GM12878 (cell line): ENCODE results near the gene IFNB1. TPM values are rescaled to one million over a fixed set of nuclear protein-coding genes. Genes with fewer than 3 reads are reported as not detected.

Experiments used
- ATAC-seq: fragments of 200-7000 bp; cut with Tn5 transposase; 3 replicates; pipeline ENCODE4 v1.9.1; 2020; ENCODE audit warnings: mild to moderate bottlenecking, moderate library complexity
- Bru-seq: library from RNA; stranded (reverse); fragments of 400-500 nt; gene quantifications from one replicate; lab custom pipeline; 2021; lab: Mats Ljungman, UMichigan
- BruChase-seq, 2 experiments: library from RNA; stranded (reverse); fragments of 400-500 nt; gene quantifications; one replicate each; lab custom pipeline; 2021; lab: Mats Ljungman, UMichigan
- BruUV-seq: library from RNA; stranded (reverse); fragments of 400-500 nt; replicated peaks from 2 replicates; lab custom pipeline; 2021; lab: Mats Ljungman, UMichigan
- CTCF ChIA-PET: fragments of 300-600 bp; sonication (Branson Sonifier 250); formaldehyde crosslinking; extraction: SDS; loops from one replicate; lab custom pipeline; 2021; ENCODE audit warnings: inconsistent platforms; lab: Yijun Ruan, JAX
- POLR2A ChIA-PET: fragments of 350-600 bp; formaldehyde crosslinking; extraction: SDS; loops from one replicate; lab custom pipeline; 2021; ENCODE audit warnings: inconsistent platforms; lab: Charles Lee
- RAD21 ChIA-PET: fragments of 300-600 bp; sonication (Branson Sonifier 250); formaldehyde crosslinking; loops from one replicate; lab custom pipeline; 2023; ENCODE audit warnings: antibody characterized with exemption; ENCODE audit not compliant: unreplicated experiment; lab: Charles Lee
- SMC1A ChIA-PET: fragments of 300-600 bp; sonication (Branson Sonifier 250); formaldehyde crosslinking; loops from one replicate; lab custom pipeline; 2023; ENCODE audit not compliant: unreplicated experiment, uncharacterized antibody; lab: Charles Lee
- DNase-seq: peaks from one replicate; pipeline ENCODE4 v3.0.0-alpha.2; 2011; ENCODE audit warnings: low read depth, low spot score
- FAIRE-seq: peaks from 3 replicates; lab custom pipeline; 2011; peaks lifted over from hg19 to GRCh38; lab: Jason Lieb, UNC
- H2AFZ ChIP-seq: 2 replicates; pipeline ENCODE4 v1.6.0; 2011; ENCODE audit warnings: low read depth, low read length, control low read depth; ENCODE audit not compliant: control insufficient read depth
- H3K27ac ChIP-seq: 2 replicates; pipeline ENCODE4 v1.5.1; 2011; ENCODE audit warnings: control low read depth; ENCODE audit not compliant: control insufficient read depth, insufficient read depth
- H3K27me3 ChIP-seq, 2 experiments: replicated peaks in 1 of 2; 2 replicates each; pipeline versions ENCODE4 v1.6.0 to v1.6.1; 2011; ENCODE audit warnings: low read length in 1 of 2; ENCODE audit not compliant: control insufficient read depth in 2 of 2, insufficient read depth in 2 of 2
- H3K36me3 ChIP-seq, 2 experiments: 2 replicates each; pipeline ENCODE4 v1.5.1; 2011; ENCODE audit warnings: low read length in 1 of 2; ENCODE audit not compliant: control insufficient read depth in 2 of 2, insufficient read depth in 2 of 2
- H3K4me1 ChIP-seq: 2 replicates; pipeline ENCODE4 v1.6.1; 2011; ENCODE audit warnings: mild to moderate bottlenecking, low read length, moderate library complexity, mixed read lengths; ENCODE audit not compliant: control insufficient read depth, insufficient read depth
- H3K4me2 ChIP-seq: 2 replicates; pipeline ENCODE4 v1.6.0; 2011; ENCODE audit warnings: control low read depth; ENCODE audit not compliant: control insufficient read depth, insufficient read depth
- H3K4me3 ChIP-seq: fragments of 200-600 bp; sonication (generic); 2 replicates; pipeline ENCODE4 v1.5.1; 2016
- H3K79me2 ChIP-seq: 2 replicates; pipeline ENCODE4 v1.6.0; 2011; ENCODE audit warnings: low read length; ENCODE audit not compliant: control insufficient read depth, insufficient read depth
- H3K9ac ChIP-seq: 2 replicates; pipeline ENCODE4 v1.8.0; 2011; ENCODE audit warnings: low read length, control low read depth, mixed read lengths; ENCODE audit not compliant: control insufficient read depth, insufficient read depth
- H3K9me3 ChIP-seq: replicated peaks from 3 replicates; pipeline ENCODE4 v1.5.1; 2011; ENCODE audit warnings: mild to moderate bottlenecking, low read length; ENCODE audit not compliant: control insufficient read depth, insufficient read depth
- H4K20me1 ChIP-seq: 2 replicates; pipeline ENCODE4 v1.6.0; 2011; ENCODE audit not compliant: control insufficient read depth, insufficient read depth
- NFYA ChIP-seq: IDR thresholded peaks from 2 replicates; pipeline ENCODE4 v1.6.1; 2011; ENCODE audit warnings: low read depth, mild to moderate bottlenecking, low read length, improper control_type of control experiment, borderline replicate concordance
- SPI1 ChIP-seq: IDR thresholded peaks from 2 replicates; pipeline ENCODE4 v1.6.1; 2011; ENCODE audit warnings: low read depth, mild to moderate bottlenecking, low read length, moderate library complexity, borderline replicate concordance; ENCODE audit not compliant: insufficient read depth
- SUZ12 ChIP-seq: fragments of 200-600 bp; sonication (generic); IDR thresholded peaks from one replicate; pipeline ENCODE4 v1.6.1; 2018; ENCODE audit warnings: antibody characterized with exemption, mild to moderate bottlenecking; ENCODE audit not compliant: unreplicated experiment
- WGBS: methylation state at CpG from one replicate; pipeline ENCODE4 v1.1.6; 2016; ENCODE audit warnings: low lambda C conversion rate; ENCODE audit not compliant: insufficient replicate concordance, insufficient coverage; ENCODE audit errors: missing lambda C conversion rate; 5-methylcytosine and 5-hydroxymethylcytosine counted together
- in situ Hi-C: fragments of 300-500 bp; cut with MboI; formaldehyde crosslinking; loops from 9 replicates; pipeline ENCODE4 v1.14.3; 2018; ENCODE audit warnings: mixed read lengths
- intact Hi-C: fragments of 100-400 bp; cut with micrococcal nuclease; formaldehyde crosslinking; loops from one replicate; pipeline ENCODE4 v1.14.2; 2022; ENCODE audit not compliant: unreplicated experiment
- long read RNA-seq, 2 experiments: library from polyadenylated mRNA; unstranded; transcript quantifications; one replicate each; pipeline ENCODE4 v2.0.0, GENCODE V29; 2019 to 2020
- polyA minus RNA-seq, 3 experiments: library from RNA; depleted of rRNA, polyadenylated mRNA; stranded (reverse); fragments of >200 nt; gene quantifications; 2 replicates each; pipeline ENCODE4 v1.2.3, GENCODE V29; 2011
- polyA plus RNA-seq, 11 experiments: library from polyadenylated mRNA; depleted of rRNA in 4 of 11; unstranded in 6 of 11; stranded (reverse) in 5 of 11; fragments of >200 nt; fragmentation: Nextera tagmentation in 4 of 11; fragmentation: Illumina TruSeq in 1 of 11; extraction: Ambion mirVana in 4 of 11; extraction: Trizol in 1 of 11; gene quantifications; 1 replicate in 1 of 11; 2 replicates in 10 of 11; pipeline versions ENCODE4 v1.2.1 to v1.2.3, GENCODE V29; 2011 to 2016; ENCODE audit warnings: inconsistent platforms in 2 of 11, missing spikeins in 2 of 11, low read depth in 1 of 11
- total RNA-seq, 4 experiments: library from RNA; depleted of rRNA in 3 of 4; stranded (reverse); fragments of >200 nt in 3 of 4; fragmentation: Illumina TruSeq in 1 of 4; extraction: Trizol in 1 of 4; gene quantifications; 2 replicates each; pipeline versions ENCODE4 v1.2.1 to v1.2.3, GENCODE V29; 2013 to 2021
- TF ChIP-seq, protein P1 (sequence below): fragments of 450-650 bp; IDR thresholded peaks from 2 replicates; pipeline ENCODE4 v1.6.1; 2017; ENCODE audit warnings: mild to moderate bottlenecking, moderate library complexity

Gene IFNB1
- total RNA-seq (2013; cell fraction: nucleolus; rRNA removed), result 0.69 TPM in 1 of 2 replicates, not detected in the other
- total RNA-seq (2014; rRNA removed) (not detected in 2 replicates), total RNA-seq (2014; rRNA removed; fragmentation: Illumina TruSeq; extraction: Trizol) (0.18 TPM in 1 of 2 replicates, not detected in the other), total RNA-seq (2021) (not detected in 2 replicates), polyA plus RNA-seq (2011; rRNA removed) (not detected in 2 replicates), polyA plus RNA-seq (2014; fragmentation: Illumina TruSeq; extraction: Trizol) (not detected in 2 replicates), polyA plus RNA-seq (2014; fragmentation: Nextera tagmentation; extraction: Ambion mirVana) (not detected), polyA plus RNA-seq (2014; rRNA removed) (not detected in 2 replicates), polyA plus RNA-seq (2016; fragmentation: Nextera tagmentation; extraction: Ambion mirVana) (not detected), polyA minus RNA-seq (2011; rRNA and poly(A)+ RNA removed) (not detected in 2 replicates), Bru-seq, nascent RNA (percentile 21 among the genes with signal in this experiment), BruChase-seq, experiment 1, labeled RNA remaining after a 6-hour chase (percentile 36 among the genes with signal in this experiment), BruChase-seq, experiment 2, labeled RNA remaining after a 2-hour chase (percentile 27 among the genes with signal in this experiment)
- polyA plus RNA-seq (2011; ENCODE audit: low read depth), result not detected
- 0.15 TPM in 1 of 2 replicates, not detected in the other for polyA plus RNA-seq (2011; cell fraction: cytosol; rRNA removed)
- 0.19 TPM in 1 of 2 replicates, not detected in the other for polyA plus RNA-seq (2011; cell fraction: nucleus; rRNA removed)
- not detected in 2 replicates for polyA plus RNA-seq (2012)
- polyA minus RNA-seq (2011; cell fraction: cytosol; rRNA and poly(A)+ RNA removed), result not detected in 2 replicates
- not detected in 2 replicates for polyA minus RNA-seq (2011; cell fraction: nucleus; rRNA and poly(A)+ RNA removed)
- long read RNA-seq, experiment 1, result 0 reads
- long read RNA-seq, experiment 2, partial matches to known transcripts, result 0 of 1 reads
- long read RNA-seq, experiment 2, other reads (novel, unspliced or antisense), result 1 of 1 reads

DNA sequence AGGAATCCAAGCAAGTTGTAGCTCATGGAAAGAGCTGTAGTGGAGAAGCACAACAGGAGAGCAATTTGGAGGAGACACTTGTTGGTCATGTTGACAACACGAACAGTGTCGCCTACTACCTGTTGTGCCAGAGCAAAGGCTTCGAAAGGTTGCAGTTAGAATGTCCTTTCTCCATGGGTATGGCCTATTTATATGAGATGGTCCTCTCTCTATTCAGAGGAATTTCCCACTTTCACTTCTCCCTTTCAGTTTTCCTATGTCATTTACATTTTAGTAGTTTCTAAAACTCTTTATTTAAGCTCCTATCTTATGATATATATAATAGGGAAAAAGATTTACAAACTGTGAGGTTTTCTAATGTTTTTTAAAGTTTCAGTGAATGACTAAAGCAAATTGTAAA lies at the start of gene IFNB1:
Gene IFNB1 (minus strand): TSS at position 162 of the 400 bp plus-strand sequence. CDS start 73 bp downstream, at position 89.
- FAIRE-seq (peak; percentile 18), ATAC-seq (no peak), DNase-seq (no peak)
- BruUV-seq, result no TSS peak
- peaks cover 6% of the 10 kb centered on the region; the same call in 1 of the 2 replicates for H3K4me1 ChIP-seq
- SMC1A ChIA-PET, result interaction anchor here (0.7 to 3.7 kb wide), 9 partner anchors 10 to 768 kb away, joined by 3 to 17 read pairs (median 5); partner anchors contain the start of gene HACD4
- CTCF ChIA-PET, result interaction anchor here (0.9 to 5.7 kb wide), 7 partner anchors 11 to 37 kb away, joined by 3 to 57 read pairs (median 7); no protein-coding TSS in a partner anchor
- no peak within 1 kb of the TSS for H3K9ac ChIP-seq
- no peaks in the 10 kb centered on the region for H3K36me3 ChIP-seq
- H3K27ac ChIP-seq, result no peak within 1 kb of the TSS
- 90% methylated on average over 3 of the region's 3 CpGs for WGBS
- in situ Hi-C loops (no loop called here), intact Hi-C loops (no loop called here)
- TF ChIP-seq, protein P1, sequence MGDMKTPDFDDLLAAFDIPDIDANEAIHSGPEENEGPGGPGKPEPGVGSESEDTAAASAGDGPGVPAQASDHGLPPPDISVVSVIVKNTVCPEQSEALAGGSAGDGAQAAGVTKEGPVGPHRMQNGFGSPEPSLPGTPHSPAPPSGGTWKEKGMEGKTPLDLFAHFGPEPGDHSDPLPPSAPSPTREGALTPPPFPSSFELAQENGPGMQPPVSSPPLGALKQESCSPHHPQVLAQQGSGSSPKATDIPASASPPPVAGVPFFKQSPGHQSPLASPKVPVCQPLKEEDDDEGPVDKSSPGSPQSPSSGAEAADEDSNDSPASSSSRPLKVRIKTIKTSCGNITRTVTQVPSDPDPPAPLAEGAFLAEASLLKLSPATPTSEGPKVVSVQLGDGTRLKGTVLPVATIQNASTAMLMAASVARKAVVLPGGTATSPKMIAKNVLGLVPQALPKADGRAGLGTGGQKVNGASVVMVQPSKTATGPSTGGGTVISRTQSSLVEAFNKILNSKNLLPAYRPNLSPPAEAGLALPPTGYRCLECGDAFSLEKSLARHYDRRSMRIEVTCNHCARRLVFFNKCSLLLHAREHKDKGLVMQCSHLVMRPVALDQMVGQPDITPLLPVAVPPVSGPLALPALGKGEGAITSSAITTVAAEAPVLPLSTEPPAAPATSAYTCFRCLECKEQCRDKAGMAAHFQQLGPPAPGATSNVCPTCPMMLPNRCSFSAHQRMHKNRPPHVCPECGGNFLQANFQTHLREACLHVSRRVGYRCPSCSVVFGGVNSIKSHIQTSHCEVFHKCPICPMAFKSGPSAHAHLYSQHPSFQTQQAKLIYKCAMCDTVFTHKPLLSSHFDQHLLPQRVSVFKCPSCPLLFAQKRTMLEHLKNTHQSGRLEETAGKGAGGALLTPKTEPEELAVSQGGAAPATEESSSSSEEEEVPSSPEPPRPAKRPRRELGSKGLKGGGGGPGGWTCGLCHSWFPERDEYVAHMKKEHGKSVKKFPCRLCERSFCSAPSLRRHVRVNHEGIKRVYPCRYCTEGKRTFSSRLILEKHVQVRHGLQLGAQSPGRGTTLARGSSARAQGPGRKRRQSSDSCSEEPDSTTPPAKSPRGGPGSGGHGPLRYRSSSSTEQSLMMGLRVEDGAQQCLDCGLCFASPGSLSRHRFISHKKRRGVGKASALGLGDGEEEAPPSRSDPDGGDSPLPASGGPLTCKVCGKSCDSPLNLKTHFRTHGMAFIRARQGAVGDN, result no peak
- no peak for TF ChIP-seq NFYA
- TF ChIP-seq SUZ12, result no peak
- 0 out of 2 replicates have a peak, but pooled peaks have one; percentile 21 for TF ChIP-seq SPI1
- H3K79me2 ChIP-seq, result no peaks in the 10 kb centered on the region
- no peak within 1 kb of the TSS for H2AFZ ChIP-seq
- no peaks in the 10 kb centered on the region for H3K27me3 ChIP-seq
- RAD21 ChIA-PET, result interaction anchor here (1.9 to 2.4 kb wide), 2 partner anchors 28 to 33 kb away, joined by 10 to 22 read pairs; no protein-coding TSS in a partner anchor
- H3K4me3 ChIP-seq, result no peak within 1 kb of the TSS
- no peak within 1 kb of the TSS for H3K4me2 ChIP-seq
- H4K20me1 ChIP-seq, result no peaks in the 10 kb centered on the region
- no peaks in the 10 kb centered on the region; the same call in 2 of the 3 replicates for H3K9me3 ChIP-seq
- POLR2A ChIA-PET, result interaction anchor here (0.7 to 1.0 kb wide), 2 partner anchors 11 to 258 kb away, joined by 3 to 4 read pairs; no protein-coding TSS in a partner anchor
